IPS-11a (cell line): ENCODE results near the gene F8.

Experiments used
- H3K4me3 ChIP-seq: one replicate; pipeline ENCODE4 v1.5.1; 2013; ENCODE audit warnings: low read depth, low read length, control low read depth

Gene F8

DNA sequence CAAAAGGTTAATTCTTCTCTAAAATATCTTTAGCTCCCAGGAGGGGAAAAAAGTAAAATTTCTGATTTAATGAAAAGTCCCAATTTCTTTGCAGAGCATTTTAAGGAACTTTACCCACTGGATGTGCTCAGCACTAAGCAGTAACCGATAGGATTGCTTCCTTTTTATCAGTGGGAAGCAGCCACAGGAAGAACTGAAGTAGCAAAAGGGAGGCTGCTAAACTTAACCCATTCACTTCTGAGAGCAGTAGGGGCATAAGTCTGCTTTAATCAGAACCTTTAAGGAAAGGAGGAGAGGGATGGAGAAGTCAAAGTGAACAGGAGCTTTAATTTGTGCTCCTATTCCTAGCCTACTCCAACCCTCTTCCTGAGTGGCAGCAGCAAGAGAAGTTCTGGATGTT is at the start of gene F8:
Gene F8, minus strand, starts transcription at position 139 of the 400 bp plus-strand sequence. CDS start 171 bp downstream, outside the sequence.
- H3K4me3 ChIP-seq: no peak within 1 kb of the TSS

DNA sequence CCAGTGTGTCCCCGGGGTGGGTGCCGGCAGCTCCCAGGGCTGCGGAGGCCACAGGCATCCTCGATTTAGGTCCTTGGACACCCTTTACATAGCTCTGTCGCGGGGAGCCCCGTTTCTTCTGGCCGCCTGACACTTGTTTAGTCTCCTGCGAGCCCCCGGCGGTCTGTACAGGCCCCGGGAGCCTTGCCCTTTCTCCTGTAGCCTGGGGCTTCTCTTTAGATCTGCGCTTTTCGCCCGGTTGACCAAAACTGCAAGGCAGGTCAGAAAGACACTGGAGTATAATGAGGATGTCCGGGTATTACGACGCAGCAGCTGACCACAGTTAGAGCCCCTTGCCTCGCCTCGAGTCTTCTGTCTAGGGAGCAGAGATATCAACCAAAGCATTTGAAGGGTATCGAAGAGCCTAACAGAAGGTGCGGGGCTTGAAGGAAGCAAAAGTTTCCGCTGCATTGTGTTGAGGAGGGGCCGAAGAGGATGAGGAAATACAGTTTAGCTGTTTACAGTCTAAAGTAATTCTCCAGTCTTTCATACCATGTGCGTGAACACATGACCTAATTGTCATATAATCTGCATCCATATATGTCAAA is 49.3 kb upstream of the F8 start:
- peak overlapping the region; percentile 81 for H3K4me3 ChIP-seq

DNA sequence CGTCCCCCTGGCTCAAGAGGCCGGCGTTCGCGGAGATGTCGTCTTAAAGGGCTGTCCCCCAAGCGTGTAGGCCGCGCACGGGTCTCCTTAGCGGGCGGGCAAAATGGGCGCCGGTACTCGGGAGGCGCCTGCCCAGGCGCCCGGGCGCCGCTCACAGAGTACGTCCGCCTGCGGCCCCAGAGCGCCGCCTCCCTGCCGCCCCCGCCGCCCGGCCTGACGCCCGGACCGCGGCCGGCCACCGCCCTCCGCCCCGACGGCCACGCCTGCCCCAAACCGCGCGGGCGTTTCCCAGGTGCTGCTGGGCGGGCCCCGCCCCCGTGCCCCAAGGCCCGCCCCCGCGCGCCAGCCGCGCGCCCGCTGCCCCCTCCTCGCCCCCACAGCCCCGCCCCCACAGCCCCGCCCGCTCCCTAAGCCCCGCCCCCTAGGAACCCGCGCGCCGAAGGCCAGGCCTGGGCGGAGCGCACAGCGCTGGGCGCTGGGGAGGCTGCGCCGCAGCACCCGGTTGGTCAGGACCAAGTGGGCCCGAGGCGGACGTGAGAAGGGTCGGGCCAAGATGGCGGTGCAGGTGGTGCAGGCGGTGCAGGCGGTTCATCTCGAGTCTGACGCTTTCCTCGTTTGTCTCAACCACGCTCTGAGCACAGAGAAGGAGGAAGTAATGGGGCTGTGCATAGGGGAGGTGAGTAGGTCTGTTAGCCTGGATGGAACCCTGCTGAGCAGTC is 48.6 kb upstream of the F8 start, which contains the start of the genes BRCC3, CMC4 and MTCP1:
Gene BRCC3, plus strand, starts transcription at position 534 of the 719 bp plus-strand sequence. Its CDS starts 20 bp downstream, at position 554.
Gene CMC4, minus strand, starts transcription at position 162 of the 719 bp plus-strand sequence. CDS start 7,113 bp downstream, outside the sequence.
Gene MTCP1, minus strand, starts transcription at position 162 of the 719 bp plus-strand sequence. CDS start 5,126 bp downstream, outside the sequence.
- H3K4me3 ChIP-seq: peak within 1 kb of the TSS; percentile 81

DNA sequence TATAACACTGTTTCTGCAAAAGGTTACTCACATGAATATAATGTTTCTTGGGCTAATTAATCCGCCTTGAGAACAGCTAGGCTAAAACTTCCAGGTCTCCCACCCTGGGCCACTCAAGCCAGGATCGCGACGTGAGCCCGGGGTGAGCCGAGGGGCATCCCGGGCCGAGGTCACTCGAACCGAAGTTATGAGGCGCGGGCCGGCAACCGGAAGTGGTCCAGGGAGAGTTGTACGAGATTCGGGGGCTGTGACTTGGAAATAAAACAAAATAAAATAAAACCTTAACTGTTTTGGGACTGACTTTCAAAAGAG is 48.1 kb upstream of the F8 start:
- peak overlapping the region; percentile 44 for H3K4me3 ChIP-seq

DNA sequence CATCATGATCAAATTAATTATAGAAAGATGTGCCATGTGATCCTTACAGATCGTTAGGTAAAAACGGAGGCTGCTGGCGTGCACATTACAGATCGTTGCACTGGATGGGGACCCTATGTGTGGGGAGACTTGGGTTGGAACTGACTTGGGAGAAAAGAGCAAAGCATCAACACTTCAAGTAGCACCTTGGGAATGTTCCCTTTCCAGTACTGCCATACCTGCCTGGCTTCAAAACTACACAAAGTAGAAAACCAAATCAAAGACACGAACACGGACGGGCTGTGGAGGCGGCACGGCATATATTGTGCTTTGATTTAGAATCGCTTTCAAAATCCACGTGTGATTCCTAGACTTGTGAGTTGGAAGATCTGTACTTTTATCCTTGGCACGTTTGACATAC is 47.5 kb upstream of the F8 start:
- H3K4me3 ChIP-seq: peak overlapping the region; percentile 44

DNA sequence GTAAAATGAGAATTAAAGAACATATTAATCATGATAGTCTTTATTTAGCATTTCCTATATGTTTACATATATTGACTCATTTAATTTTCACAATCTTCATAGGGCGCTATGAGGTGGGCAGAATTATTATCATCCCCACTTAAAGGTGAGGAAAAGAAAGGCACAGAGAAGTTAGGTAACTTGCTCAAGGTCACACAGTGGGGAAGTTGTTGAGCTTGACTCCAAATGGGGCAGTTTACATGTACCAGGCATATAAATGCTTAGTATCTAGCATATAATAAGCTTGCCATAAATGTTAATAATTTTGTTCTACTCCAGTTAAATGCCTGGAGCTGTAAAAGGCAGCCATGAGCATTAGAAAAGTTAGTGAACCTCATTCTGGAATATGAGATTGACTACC is 46.9 kb upstream of the F8 start:
- H3K4me3 ChIP-seq: no peak overlapping the region

DNA sequence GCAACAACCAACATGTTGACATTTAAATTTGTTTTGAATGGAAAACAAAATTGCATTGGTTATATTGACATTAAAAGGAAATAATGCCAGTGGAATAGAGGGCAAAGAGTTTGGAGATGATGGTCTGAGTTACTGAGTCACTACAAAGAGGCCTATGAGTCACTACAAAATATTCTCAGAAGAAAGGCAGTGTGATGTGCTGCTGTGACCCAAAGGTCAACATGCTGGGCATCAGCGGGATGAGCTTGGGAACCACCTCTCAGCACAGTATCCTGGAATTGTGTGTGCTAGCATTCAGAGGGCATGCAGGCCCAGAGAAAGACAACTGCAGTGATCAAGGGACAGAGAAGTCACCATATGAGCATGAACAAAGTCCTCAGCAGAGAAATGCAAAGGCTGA is 45.6 kb upstream of the F8 start:
- H3K4me3 ChIP-seq: no peak overlapping the region

DNA sequence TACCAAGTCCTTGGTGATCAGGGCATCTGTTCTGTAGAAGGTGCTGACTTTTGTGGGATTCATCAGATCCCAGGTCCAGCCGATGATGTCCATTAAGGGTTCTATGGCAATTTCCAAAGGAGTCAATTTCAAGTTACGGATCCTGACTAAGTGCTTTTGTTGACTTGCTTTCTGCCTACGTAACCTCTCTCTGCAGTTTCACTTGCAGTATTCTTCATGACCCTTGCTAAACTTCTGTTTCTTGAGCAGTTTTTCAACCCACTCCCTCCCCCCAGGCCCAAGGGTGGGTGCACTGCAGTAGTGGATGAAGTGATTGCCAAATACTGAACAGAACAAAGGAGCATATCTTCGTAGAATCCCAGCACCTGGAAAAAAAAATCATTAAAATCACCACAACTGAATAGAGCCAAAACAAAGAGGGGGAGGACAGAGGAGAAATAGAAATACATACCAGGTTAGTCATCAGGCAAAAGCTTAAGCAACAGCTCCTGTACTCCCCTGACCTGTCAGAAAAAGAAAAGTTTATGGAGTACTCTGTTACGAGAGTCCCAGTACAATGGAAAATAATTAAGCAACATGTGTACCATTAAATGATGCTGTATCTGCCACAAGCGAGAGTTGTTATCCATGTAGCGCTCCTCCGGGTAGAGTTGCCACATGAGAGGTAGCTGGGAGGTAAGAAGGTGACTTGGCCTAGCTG is 42.7 kb upstream of the F8 start:
- H3K4me3 ChIP-seq: no peak overlapping the region

DNA sequence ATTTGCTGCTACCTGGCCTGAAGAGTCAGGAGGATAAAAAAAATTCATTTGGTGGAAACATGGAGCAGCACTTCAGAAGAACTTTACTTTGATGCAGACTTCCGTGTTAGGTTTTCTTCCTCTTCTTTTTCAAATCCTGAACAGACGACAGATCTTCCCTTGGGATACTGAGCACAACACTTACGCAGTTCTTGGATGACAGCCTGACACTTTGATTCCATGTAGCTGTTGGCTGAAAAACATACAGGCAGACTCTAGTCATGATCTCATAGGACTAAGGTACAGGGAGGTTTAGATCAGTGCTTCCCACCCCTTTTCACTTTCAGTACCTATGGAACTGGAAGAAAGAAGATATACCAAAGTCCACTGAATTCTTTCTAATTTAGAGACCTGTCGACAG is 39.2 kb upstream of the F8 start:
- H3K4me3 ChIP-seq: no peak overlapping the region

DNA sequence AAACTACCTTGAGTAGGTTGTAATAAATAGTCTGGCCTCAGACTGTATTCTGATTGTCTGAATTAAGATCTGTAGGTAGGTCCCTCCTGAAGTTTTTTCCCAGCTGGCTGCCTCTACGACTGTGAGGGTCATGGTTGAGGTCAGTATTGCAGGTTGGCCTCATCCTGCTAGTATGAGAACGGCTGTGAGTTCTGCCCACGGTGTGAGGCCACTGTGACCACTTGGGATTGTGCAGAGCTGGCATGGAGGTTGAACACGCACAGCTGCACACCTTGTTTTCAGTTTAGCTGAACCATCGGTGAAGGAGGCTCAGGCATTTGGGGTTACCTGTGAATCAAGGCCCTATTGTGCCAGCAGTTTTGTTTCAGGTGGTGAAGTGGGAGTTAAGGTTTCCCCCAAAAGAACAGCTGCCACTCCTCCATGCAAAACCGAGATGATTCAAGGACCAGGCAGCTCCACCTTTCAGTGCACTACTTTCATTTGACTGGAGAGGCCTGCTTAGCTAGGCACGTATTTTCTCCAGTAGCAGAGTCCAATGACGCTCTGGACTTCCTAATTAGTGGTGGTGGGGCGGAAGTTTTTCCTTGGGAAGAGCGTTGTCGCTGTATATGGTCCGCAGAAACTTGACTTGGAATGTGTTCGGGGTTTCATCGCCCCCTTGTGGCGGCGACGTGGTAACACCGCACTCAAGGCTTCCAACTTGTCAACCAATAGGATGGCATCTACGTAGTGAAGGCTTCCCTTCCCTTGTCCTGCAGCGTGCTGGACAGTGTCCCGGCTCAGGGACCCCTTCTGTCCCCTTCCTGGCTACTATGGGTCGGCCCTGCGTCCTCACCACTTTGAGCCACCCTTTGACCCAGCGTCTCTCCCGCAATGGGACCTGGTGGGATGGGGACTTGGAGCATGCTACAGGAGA is 34.6 kb upstream of the F8 start:
- no peak overlapping the region for H3K4me3 ChIP-seq

DNA sequence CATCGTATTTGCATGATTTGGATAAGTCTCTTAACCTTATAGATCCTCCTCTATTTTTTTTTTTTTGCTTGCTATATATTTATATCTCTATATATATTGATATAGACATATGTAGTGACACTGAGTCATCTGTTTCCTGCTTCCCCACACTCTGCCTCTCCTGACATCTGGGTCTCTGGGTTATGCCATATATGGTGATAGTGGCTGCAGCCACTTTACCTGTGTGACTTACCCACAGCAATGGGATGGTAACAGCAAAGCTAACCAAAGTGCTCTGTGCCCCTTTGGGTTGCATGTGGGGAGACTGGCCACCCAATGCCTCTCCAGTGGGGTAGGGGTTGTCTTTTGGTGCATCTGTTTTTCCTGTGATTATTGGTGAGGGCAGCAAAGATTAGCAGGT is 33.9 kb upstream of the F8 start:
- H3K4me3 ChIP-seq: no peak overlapping the region

DNA sequence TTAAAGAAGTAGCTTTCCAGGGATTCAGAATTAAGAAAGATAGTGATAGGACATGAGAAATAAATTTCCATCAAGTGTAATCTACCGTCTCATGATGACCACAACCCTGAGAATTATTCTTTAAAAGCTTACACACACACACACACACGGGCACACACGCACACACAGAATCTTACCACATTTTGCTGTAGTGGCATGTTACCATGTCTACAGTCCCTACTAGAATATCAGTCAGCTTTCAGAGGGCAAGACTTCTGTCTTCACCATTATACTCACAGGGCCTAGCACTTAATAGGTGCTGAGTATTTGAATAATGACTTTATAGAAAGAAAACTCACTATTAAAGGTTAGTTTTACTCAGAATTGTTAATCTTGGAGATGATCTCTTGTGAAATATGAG is 33.0 kb upstream of the F8 start:
- no peak overlapping the region for H3K4me3 ChIP-seq

DNA sequence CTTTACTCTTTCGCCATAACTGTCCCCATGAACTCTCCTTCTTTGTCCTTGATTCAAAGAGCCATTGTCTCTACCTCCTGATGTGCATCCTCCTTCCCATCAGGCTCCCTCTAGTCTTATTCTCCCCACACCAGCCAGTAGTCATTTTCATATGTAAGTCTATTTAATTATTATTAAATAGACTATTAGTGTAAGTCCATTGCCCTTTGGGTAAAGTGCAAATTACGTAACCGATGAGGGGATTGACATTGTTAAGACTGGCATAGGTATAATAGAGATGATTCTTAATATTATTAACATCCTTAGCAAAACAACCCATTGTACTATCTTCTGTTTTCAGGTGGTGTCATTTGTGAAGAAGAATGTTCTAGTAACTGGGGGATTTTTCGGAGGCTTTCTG is 31.7 kb upstream of the F8 start:
- H3K4me3 ChIP-seq: no peak overlapping the region

DNA sequence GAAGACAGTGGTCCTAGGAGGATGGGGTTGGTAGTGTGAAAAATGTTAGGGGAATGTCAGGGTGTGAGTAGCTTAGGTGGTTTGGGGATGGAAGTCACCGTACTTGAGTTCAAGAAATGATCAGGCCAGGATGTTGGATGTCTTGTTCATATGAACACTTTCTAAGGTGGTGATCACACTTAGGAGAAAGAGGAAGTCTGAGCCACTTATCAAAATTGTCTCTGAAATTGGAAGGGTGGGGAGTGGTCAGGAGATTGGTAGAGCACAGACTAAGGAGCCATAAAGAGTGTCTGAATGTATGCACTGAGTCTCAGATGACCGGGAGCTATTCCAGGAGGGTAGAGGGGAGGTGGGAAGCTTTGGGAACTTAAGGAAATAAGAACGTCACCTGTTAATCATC is 31.1 kb upstream of the F8 start:
- no peak overlapping the region for H3K4me3 ChIP-seq

DNA sequence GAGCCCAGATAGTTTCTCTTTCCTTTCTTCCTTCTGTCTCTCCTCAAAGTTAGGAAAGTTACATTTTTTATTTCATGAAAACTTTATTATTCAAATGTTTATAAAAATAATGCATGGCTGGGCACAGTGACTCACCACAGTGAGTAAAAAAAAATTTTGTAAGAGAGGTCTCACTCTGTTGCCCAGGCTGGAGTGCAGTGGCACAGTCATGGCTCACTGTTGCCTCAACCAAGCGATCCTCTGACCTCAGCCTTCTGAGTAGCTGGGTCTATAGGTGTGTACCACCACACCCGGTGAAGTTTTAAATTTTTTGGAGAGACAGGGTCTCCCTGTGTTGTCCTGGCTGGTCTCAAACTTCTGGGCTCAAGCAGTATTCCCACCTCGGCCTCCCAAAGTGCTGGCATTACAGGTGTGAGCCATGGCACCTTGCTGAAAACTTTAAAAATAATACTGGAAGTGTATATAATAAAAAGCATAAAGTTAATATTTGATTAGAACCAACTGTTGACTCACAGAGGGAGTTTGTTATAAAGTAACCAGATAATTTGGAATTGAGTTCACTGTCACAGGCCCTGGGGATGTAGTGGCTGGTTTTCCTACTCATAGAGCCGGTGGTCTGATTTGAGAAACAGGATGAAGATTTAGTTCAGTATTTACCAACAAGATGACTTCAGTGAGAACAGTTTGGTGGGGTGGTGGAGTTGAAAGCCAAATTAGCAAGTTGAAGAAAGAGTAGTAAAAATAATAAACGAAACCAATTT is 30.4 kb upstream of the F8 start:
- H3K4me3 ChIP-seq: no peak overlapping the region

DNA sequence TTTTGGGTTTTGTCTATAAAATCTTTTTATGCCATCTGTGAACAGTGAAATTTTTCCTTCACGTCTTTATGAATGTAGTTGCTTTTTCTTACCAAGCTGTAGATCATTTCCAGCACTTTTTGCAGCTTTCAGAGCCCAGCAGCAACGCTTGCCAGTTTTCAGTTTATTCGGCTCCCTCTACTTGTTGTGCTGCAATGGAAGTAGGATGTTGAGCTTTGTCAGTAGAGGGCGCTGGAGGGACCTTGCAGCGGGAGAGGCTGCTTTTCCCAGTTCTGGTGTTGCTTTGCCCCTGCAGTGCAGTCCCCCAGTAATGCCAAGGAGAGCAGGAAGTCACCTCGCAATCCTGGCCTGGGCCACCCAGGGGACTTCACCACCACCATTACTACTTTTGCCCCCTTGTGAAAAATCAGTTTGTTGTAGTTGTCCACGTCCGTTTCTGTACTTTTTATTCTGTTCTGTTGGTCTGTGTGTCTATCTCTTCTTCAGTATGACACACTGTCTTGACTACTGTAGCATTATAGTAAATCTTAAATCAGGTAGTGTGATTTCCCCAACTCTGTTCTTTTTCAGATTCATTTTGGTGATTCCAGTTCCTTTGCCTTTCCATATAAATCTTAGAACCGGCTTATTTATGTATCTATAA is 26.6 kb upstream of the F8 start:
- no peak overlapping the region for H3K4me3 ChIP-seq

DNA sequence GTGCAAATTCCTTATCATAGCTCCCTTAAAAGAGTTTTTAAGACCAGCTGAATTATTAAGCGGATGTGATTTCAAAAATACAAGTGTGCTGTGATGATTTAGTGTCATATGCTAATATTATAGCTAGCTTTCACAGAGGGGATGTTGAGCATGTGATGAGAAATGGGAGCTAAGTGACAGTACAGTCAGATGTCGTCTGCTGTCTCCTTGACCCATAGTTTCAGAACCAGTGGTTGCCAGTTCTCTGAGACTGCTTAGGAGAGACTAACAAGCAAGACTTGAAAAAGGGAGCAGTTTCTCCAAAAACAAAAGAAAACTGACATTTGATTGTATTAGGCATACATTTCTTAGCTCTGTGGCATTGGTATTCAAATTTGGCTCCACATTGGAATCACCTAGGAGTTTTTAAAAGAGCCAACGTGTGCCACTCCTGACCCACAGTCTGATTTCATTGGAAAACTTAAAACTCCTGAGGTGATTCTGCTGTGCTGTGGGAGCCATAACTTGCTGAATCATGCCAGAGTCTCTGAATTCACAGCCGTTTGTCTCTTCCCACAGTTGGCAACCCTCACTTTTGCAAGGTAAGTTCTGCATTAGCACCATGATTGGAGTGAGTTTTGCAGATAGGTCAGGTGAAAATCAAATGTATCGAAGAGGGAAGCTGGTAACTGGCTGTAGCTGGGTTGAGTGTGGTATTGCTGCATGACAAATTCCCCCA is 24.4 kb upstream of the F8 start:
- no peak overlapping the region for H3K4me3 ChIP-seq

DNA sequence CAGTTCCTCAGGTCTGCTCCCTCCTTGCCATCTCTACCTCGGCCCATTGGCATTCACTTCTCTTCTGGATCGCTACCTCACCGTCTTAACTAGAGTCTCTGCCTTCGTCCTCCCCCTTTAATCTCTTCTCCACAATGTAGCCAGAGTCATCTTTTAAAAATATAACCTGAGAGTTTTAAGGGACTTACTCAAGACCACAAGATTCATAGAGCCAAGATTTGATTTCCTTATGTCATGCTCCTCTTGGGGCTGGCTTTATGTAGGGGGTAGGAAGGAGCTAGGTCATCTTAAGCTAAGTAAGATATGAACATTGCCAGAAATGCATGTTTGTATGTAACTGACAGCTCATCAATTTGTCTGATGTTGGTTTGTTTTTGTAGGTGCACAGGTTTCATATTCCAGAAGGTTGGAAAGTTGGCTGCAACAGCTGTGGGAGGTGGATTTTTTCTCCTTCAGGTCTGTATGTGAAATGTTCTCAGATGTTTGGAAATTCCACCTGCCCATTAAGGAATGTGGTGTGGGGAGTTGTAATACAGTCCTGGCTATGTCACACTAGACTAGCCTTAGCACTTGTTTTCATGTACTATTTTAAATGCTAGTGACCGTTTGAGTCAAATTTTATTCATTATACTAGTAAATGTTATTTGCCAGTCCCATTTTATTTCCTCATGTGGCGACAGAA is 23.7 kb upstream of the F8 start:
- H3K4me3 ChIP-seq: no peak overlapping the region

DNA sequence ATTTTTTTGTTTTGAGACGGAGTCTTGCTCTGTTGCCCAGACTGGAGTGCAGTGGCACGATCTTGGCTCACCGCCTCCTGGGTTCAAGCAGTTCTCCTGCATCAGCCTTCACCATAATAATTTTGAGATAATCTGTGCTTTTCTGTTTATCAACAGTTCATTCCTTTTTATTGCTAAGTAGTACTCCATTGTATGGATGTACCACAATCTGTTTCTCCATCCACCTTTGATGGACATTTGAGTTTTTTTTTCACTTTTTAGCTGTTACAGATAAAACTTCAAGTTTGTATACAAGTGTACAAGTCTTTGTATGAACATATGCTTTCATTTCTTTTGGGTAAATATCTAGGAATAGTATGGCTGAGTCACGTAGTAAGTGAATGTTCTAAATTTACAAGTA is 13.2 kb upstream of the F8 start:
- H3K4me3 ChIP-seq: no peak overlapping the region
